Subcutaneous adipose tissue (tissue), 4 donors: ENCODE data around the gene CREB3L2. TPM values are rescaled to one million over a fixed set of nuclear protein-coding genes. Genes with fewer than 3 reads are reported as not detected.

Experiments
- total RNA-seq, 4 donors: library from RNA; depleted of rRNA; stranded (reverse); fragments of >200 nt; gene quantifications; one replicate each; pipeline ENCODE4 v1.1.0, GENCODE V29; 2016
- TF ChIP-seq, protein P1 (sequence below): fragments of 450-650 bp; IDR thresholded peaks from one replicate; pipeline ENCODE4 v1.5.1; 2016; ENCODE audit warnings: low read depth, mild to moderate bottlenecking, control low read depth, antibody characterized with exemption, moderate library complexity

Gene CREB3L2
- total RNA-seq, 4 donors from 2014 or later: 26.9 to 78.4 (median 30.8) TPM

DNA sequence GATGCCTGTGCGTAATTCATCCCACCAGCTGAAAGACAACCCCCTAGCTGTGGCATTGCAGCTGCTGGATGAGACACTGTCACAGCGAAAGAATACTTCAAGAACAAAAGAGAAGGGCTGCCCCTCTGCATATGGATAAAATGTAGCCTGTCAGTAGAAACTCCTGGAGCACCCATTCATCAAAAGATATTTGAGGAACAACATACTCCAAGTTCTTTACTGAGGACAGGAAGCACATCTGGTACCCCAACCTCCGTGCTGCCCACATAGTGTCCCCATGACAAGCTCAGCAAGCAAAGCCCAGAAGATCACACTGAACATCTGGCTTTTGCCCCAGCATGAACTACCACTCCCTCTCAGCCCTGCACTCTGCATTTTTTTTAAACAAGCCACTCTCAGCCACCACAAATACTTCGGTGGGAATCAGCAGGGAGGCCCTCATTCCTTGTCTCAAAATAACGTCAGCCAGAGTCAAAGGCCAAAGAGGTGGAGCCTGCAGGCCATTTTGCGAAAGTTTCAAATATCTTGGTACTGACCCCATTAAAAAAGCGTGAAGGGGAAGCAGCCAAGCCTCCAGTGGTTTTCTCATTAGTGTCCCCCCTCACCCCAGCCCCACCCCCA lies 1.7 kb downstream of the CREB3L2 start:
- TF ChIP-seq, protein P1, sequence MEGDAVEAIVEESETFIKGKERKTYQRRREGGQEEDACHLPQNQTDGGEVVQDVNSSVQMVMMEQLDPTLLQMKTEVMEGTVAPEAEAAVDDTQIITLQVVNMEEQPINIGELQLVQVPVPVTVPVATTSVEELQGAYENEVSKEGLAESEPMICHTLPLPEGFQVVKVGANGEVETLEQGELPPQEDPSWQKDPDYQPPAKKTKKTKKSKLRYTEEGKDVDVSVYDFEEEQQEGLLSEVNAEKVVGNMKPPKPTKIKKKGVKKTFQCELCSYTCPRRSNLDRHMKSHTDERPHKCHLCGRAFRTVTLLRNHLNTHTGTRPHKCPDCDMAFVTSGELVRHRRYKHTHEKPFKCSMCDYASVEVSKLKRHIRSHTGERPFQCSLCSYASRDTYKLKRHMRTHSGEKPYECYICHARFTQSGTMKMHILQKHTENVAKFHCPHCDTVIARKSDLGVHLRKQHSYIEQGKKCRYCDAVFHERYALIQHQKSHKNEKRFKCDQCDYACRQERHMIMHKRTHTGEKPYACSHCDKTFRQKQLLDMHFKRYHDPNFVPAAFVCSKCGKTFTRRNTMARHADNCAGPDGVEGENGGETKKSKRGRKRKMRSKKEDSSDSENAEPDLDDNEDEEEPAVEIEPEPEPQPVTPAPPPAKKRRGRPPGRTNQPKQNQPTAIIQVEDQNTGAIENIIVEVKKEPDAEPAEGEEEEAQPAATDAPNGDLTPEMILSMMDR: no peak

DNA sequence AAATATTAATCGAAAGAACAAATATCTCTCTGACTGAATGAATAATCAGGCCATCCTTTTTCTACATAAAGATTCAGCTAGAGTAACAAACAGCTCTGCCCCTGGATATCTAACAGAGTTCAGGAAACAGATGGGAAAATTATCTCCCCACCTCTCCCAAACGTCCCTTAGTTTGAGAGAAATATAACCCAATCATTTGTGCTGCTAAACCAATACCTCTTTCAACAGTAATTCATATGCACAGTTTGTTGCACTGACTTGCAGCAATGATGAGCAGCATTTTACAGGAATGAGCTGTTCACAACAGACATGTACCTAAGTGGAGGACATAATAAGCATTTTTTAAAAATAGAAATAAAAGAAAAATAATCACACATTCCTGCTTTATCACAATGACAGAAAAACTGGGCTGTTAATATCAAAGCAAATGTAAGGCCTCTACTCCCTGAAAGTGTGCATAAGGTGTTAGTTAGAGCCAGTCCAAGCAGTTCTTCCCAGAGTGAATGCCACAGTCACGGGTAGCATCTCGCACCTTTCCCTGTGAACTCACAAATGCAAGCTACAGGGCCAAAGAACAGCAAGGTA lies 2.3 kb downstream of the CREB3L2 start:
- TF ChIP-seq, protein P1: no peak

DNA sequence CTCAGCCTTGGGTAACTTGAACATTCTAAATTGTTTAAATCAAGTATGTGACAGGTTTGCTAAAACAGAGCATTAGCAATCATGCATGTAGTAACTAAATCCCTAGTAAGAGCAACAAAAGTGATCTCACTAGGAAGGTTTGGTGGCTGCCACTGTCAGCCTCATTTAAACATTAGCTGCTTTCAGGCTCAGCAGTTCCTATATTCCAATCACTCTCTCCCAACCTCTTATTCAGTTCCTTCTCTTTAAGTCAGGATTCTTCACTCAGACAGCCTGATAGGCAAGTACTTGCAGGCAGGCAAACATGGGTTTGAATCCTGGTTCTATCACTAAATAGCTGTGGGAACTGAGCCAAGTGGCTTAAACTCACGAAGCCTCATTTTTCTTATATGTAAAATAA lies 3.6 kb downstream of the CREB3L2 start:
- TF ChIP-seq, protein P1: no peak

DNA sequence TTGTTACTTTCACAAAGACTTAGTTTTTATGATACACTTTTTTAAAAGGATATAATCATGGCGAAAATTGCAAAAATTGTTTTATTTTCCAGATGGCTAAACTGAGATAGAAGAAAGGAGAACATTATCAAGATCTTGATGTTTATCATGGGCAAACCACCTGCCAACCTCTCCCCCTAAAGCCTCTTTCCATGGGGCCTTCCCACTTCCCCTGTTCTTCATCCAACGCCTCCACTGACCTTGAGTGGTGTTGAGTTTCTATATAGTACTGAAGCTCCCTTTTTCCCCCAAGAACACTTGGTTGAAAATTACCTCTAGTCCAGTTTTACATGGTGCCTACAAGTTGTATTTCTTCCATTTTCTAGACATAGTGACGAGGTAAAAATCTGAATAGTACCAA lies 5.0 kb downstream of the CREB3L2 start:
- TF ChIP-seq, protein P1: no peak

DNA sequence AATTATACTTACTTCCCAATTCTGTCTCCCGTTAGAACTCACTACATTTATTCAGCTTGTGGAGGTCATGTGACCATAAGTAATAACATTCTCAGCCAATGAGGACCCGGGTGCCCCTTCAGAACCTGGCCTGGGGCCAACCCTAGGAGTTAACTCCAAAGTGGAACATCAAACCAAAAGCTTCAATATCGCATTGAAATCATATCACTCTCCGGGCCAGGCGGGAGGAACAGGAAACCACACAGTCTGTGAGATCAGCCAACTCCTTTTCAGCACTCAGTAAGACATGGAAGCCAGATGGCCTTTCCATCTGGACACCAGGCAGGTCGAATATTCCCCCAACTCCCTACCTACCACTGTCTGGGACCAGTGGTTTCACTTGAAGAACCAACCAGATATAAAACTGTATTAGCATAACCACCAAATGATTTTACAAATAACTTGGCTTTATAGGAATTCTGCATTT lies 5.5 kb downstream of the CREB3L2 start:
- TF ChIP-seq, protein P1: no peak

DNA sequence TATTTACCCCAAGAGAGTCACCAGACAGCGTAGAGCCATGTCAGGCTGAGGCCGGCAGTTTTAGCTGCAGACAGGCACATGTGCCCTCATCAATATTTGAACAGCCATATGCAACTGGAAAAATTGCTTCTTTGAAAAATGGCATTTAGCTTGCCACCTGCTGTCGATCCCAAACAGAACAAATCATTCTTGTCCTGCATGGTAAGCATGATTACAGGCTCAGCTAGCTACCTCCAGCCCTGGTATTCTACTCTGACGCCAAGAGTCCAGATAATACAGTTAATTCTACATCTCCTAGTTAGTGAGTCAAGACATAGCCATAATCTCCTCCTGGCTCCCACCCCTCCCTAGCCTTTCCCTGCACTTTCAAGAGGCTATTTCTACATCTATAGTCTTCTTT lies 7.7 kb downstream of the CREB3L2 start:
- TF ChIP-seq, protein P1: no peak

DNA sequence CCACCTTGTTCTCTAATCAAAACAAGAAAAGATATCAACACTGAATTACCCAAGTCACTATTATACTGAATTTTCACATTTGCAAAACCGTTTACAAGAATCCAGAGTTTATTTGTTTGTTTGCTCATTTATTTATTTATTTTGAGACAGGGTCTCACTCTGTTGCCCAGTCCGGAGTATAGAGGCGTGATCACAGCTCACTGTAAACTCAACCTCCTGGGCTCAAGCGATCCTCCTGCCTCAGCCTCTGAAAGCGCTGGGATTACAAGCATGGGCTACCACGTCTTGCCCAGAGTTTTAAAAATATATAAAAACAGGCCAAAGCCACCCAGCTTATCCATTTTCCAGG lies 8.5 kb downstream of the CREB3L2 start:
- TF ChIP-seq, protein P1: no peak
